ENCODE measurements around the gene PHKB.
A peak's percentile ranks its signal among the peaks of the same experiment; 100 is the strongest.
"Not testable (repeated sequence)": the region's sequence is repeated elsewhere in the genome, so short reads cannot be mapped to it uniquely, and the experiment has no call there.

Gene PHKB

DNA sequence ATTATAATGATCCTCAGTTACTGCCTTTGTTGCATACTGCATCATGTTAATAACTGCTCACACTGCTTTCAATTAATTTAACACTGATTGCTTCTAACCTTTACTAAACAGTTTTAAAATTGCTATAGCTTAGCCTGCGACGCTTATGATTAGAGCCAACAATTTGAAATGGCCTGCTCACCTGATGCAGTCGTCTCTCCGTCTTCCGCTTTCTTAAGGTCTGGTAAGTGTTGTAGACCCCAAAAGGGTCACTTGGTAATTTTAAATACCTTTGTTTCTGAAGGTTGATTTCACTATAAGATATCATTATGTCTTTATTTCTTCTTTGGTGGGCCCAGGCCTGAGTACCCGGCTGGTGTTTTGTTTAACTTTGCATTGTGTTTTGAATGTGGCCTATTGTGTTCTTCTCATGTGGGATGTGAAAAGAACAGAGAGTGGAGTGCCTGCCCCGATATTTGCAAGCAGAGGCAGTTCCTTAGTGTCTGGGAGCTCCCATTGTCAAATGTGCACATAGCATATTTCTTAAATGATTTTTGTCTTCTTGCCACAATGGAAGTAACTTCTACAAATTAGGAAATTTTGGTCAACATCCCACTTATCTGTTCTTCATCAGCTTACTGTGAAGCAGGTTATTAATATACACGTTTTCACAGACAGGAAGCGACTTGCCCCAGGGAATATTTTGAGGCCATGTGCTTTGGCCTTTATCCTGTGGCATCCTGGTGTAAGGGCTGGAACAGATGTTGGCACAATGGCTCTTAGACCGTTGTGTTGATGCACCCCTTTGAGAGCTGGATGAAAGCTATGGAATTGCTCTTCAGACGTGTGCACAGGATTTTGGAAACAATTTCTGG, 2.9 kb downstream of the PHKB start:
- H3K27ac Mint-ChIP-seq = peak overlapping the region; percentile 63
- H3K36me3 Mint-ChIP-seq = peaks cover 5% of the 10 kb centered on the region
- no peaks in the 10 kb centered on the region for H3K9me3 Mint-ChIP-seq
- H3K4me3 Mint-ChIP-seq = peak overlapping the region; percentile 16
- no peaks in the 10 kb centered on the region for H3K27me3 Mint-ChIP-seq
- H3K4me1 Mint-ChIP-seq = peaks cover 82% of the 10 kb centered on the region

DNA sequence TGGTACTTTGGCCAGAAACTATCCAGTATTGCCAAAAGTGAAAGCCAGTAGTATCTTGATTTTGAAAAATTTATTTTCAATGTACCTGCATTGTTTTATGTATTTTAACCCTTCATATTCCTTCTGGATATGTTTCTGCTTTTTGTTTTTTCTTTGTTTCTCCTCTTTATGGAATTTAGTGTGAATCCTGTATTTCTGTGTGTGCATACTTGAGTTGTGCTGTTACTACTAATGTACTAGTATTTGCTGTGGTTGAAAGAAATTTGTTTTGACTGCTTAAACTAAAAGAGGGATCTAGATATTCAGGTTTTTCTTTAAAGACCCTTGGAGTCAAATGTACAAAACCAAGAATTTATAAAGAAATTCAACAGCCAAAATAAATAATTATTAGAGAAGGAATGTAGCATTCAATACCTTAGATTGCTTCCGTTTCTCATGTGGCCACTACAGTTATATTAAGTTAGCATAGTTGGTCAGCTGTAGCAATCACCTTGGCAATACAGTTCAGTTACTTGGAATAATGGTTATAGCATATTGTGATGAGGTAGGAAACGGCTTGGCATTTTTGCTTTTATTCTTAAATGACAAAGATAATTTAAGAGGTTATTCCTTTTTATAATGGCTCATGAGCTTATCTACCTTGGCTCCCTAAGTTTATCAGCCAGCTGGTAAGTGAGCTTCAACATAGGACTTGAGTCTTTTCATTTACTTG, 4.9 kb downstream of the PHKB start:
- H3K27ac Mint-ChIP-seq = no peak overlapping the region
- no peaks in the 10 kb centered on the region for H3K27me3 Mint-ChIP-seq
- H3K36me3 Mint-ChIP-seq = peaks cover 9% of the 10 kb centered on the region
- H3K4me1 Mint-ChIP-seq = peaks cover 80% of the 10 kb centered on the region
- H3K9me3 Mint-ChIP-seq = no peaks in the 10 kb centered on the region
- H3K4me3 Mint-ChIP-seq = no peak overlapping the region

GRCh38 chr16:47467501-47467900, 6.4 kb downstream of the PHKB start:
- H3K4me1 Mint-ChIP-seq = peaks cover 72% of the 10 kb centered on the region
- H3K27ac Mint-ChIP-seq = no peak overlapping the region

DNA sequence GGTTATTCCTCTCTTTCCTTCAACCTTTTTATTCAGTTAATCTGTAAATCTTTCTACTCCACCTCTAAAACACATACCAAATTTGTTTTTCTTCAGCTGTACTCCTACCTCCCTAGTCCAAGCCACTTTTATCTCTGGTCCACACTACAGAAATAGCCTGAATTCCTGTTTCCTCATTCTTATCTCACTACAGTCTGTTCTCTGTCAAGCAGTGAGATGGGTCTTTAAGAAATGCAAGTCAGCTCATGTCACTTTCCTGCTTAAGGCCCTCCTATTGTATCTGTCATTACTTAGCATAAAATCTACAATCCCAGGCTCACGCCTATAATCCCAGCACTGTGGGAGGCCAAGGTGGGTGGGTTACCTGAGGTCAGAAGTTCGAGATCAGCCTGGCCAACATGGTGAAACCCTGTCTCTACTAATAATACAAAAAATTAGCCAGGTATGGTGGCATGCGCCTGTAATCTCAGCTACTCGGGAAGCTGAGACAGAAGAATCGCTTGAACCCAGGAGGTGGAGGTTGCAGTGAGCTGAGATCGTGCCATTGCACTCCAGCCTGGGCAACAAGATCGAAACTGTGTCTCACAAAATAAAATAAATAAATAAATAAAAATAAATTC, 7.0 kb downstream of the PHKB start:
- not testable (repeated sequence) for H3K4me3 Mint-ChIP-seq, H3K9me3 Mint-ChIP-seq, H3K27ac Mint-ChIP-seq, H3K27me3 Mint-ChIP-seq
- H3K36me3 Mint-ChIP-seq = peaks cover 11% of the 10 kb centered on the region
- peaks cover 66% of the 10 kb centered on the region for H3K4me1 Mint-ChIP-seq

More at GRCh38 chr16:47467501-47467900, 6.4 kb downstream of the PHKB start:
- peaks cover 11% of the 10 kb centered on the region for H3K36me3 Mint-ChIP-seq
- H3K4me3 Mint-ChIP-seq = no peak overlapping the region
- no peaks in the 10 kb centered on the region for H3K9me3 Mint-ChIP-seq
- H3K27me3 Mint-ChIP-seq = no peaks in the 10 kb centered on the region

DNA sequence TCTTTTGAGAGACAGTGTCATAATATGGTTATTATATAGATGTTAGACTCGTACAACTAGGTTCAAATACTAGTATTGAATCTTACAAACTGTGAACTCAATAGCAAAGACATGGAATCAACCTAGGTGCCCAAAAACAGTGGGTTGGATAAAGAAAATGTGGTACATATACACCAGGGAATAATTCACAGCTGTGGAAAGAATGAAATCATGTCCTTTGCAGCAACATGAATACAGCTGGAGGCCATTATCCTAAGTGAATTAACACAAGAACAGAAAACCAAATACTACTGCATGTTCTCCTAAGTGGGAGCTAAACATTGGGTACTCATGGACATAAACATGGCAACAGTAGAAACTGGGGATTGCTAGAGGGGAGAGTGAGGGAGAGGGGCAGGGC, 8.1 kb downstream of the PHKB start:
- H3K4me3 Mint-ChIP-seq = no peak overlapping the region
- H3K36me3 Mint-ChIP-seq = peaks cover 11% of the 10 kb centered on the region
- H3K27me3 Mint-ChIP-seq = no peaks in the 10 kb centered on the region
- H3K4me1 Mint-ChIP-seq = peaks cover 55% of the 10 kb centered on the region
- no peaks in the 10 kb centered on the region for H3K9me3 Mint-ChIP-seq
- H3K27ac Mint-ChIP-seq = peak overlapping the region; percentile 56

DNA sequence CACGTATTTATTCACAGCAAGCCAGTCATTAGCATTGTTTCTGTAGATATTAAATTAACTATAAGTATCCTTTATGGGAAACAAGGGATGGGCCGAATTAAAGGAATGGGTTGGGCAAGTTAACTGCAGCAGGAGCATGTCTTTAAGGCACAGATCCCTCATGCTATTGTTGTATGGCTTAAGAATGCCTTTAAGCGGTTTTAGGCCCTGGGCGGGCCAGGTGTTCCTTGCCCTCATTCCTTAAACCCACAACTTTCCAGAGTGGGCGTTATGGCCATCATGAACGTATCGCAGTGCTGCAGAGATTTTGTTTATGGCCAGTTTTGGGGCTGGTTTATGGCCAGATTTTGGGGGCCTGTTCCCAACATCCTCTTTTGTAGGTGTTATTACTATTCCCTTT, 9.1 kb downstream of the PHKB start:
- H3K9me3 Mint-ChIP-seq = no peaks in the 10 kb centered on the region
- peaks cover 51% of the 10 kb centered on the region for H3K4me1 Mint-ChIP-seq
- no peak overlapping the region for H3K27ac Mint-ChIP-seq
- H3K36me3 Mint-ChIP-seq = peaks cover 11% of the 10 kb centered on the region
- no peak overlapping the region for H3K4me3 Mint-ChIP-seq
- H3K27me3 Mint-ChIP-seq = no peaks in the 10 kb centered on the region

- no peaks in the 10 kb centered on the region for H3K9me3 Mint-ChIP-seq
- H3K36me3 Mint-ChIP-seq = peaks cover 11% of the 10 kb centered on the region
- H3K27me3 Mint-ChIP-seq = no peaks in the 10 kb centered on the region
- H3K4me3 Mint-ChIP-seq = no peak overlapping the region
- H3K4me1 Mint-ChIP-seq = peaks cover 46% of the 10 kb centered on the region
- no peak overlapping the region for H3K27ac Mint-ChIP-seq
These were observed 9.7 kb downstream of the PHKB start for GRCh38 chr16:47470810-47471209.

DNA sequence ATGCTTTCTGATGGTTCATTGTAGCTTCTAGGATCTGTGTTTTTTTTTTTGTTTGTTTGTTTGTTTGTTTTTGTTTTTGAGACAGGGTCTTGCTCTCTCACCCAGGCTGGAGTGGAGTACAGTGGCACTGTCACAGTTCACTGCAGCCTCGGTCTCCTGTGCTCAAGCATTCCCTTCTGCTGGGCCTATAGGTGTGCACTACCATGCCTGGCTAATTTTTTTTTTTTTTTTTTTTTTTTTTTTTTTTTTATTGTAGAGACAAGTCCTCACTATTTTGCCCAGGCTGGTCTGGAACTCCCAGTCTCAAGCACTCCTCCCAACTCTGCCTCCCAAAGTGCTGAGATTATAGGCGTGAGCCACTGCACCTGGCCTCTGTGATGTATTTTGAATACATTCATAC, 11.9 kb downstream of the PHKB start:
- not testable (repeated sequence) for H3K27ac Mint-ChIP-seq, H3K9me3 Mint-ChIP-seq, H3K4me3 Mint-ChIP-seq, H3K27me3 Mint-ChIP-seq
- Mint-ChIP-seq H3K4me1 (peaks cover 31% of the 10 kb centered on the region), H3K36me3 (peaks cover 13% of the 10 kb centered on the region)

DNA sequence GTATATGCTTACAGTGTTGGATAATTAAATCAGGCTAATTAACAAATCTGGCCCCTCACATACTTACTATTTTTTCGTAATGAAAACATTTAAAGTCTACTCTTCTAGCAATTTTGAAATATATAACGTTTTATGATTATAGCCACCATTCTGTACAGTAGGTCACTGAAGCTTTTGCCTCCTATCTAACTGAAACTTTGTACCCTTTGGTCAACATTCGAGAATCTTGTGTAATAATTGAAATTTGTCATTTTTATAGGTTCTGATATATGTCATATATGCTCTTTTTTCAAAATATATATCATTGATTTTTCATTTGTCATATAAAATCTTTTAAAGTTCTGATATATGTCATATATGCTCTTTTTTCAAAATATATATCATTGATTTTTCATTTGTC, 12.7 kb downstream of the PHKB start:
- Mint-ChIP-seq H3K9me3 (no peaks in the 10 kb centered on the region), H3K4me1 (peaks cover 28% of the 10 kb centered on the region), H3K36me3 (peaks cover 11% of the 10 kb centered on the region), H3K27ac (no peak overlapping the region), H3K4me3 (no peak overlapping the region), H3K27me3 (no peaks in the 10 kb centered on the region)

- no peaks in the 10 kb centered on the region for H3K27me3 Mint-ChIP-seq
- no peak overlapping the region for H3K27ac Mint-ChIP-seq
- no peaks in the 10 kb centered on the region for H3K9me3 Mint-ChIP-seq
- H3K4me1 Mint-ChIP-seq = peaks cover 33% of the 10 kb centered on the region
- H3K4me3 Mint-ChIP-seq = no peak overlapping the region
- peaks cover 13% of the 10 kb centered on the region for H3K36me3 Mint-ChIP-seq
These were observed 14.7 kb downstream of the PHKB start for GRCh38 chr16:47475786-47476185.

GRCh38 chr16:47476654-47477345, 15.7 kb downstream of the PHKB start:
- no peak overlapping the region for H3K27ac Mint-ChIP-seq
- no peaks in the 10 kb centered on the region for H3K27me3 Mint-ChIP-seq
- no peaks in the 10 kb centered on the region for H3K9me3 Mint-ChIP-seq
- H3K36me3 Mint-ChIP-seq = peaks cover 9% of the 10 kb centered on the region
- H3K4me1 Mint-ChIP-seq = peaks cover 38% of the 10 kb centered on the region
- no peak overlapping the region for H3K4me3 Mint-ChIP-seq

DNA sequence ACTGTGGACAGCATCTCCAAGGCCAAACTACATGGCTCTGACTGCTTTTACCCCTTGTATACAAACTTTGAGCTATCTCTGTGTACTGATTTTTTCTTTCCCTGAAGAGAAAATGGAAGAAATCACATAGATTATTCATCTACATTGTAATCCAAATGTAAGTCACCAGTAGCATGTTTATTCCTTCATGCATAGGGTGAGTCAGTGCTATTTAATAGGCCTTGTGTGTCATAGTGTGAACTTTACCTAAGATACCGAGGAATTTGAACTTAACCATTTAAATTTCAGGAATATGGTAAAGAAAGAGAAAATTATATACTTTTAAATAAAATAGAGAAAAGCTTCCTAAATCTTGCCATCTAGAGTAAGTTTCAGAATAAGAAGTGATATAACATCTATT, 16.5 kb downstream of the PHKB start:
- Mint-ChIP-seq H3K4me3 (no peak overlapping the region), H3K4me1 (peaks cover 41% of the 10 kb centered on the region), H3K9me3 (no peaks in the 10 kb centered on the region), H3K27me3 (no peaks in the 10 kb centered on the region), H3K27ac (no peak overlapping the region), H3K36me3 (peaks cover 11% of the 10 kb centered on the region)

DNA sequence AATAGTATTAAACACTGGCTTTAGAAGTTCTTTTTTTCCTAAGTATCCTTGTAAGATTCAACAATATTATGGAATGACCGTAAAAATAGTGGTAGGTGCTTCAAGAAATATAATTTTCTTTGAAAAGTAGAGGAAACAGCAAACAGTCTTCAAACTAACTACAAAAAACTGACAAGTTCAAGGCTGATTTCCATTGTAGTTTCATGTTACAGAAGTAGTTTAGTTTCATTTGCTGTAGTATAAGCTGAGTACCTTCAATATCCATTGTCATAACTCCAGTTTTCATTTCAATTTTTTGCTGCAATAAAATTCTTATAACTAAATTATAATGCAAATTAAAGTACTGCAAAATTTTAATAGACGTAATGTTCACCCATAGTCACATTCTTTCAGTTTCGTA, 19.3 kb downstream of the PHKB start:
- H3K27me3 Mint-ChIP-seq = no peaks in the 10 kb centered on the region
- H3K4me3 Mint-ChIP-seq = no peak overlapping the region
- peaks cover 15% of the 10 kb centered on the region for H3K36me3 Mint-ChIP-seq
- peaks cover 57% of the 10 kb centered on the region for H3K4me1 Mint-ChIP-seq
- no peak overlapping the region for H3K27ac Mint-ChIP-seq
- H3K9me3 Mint-ChIP-seq = no peaks in the 10 kb centered on the region

DNA sequence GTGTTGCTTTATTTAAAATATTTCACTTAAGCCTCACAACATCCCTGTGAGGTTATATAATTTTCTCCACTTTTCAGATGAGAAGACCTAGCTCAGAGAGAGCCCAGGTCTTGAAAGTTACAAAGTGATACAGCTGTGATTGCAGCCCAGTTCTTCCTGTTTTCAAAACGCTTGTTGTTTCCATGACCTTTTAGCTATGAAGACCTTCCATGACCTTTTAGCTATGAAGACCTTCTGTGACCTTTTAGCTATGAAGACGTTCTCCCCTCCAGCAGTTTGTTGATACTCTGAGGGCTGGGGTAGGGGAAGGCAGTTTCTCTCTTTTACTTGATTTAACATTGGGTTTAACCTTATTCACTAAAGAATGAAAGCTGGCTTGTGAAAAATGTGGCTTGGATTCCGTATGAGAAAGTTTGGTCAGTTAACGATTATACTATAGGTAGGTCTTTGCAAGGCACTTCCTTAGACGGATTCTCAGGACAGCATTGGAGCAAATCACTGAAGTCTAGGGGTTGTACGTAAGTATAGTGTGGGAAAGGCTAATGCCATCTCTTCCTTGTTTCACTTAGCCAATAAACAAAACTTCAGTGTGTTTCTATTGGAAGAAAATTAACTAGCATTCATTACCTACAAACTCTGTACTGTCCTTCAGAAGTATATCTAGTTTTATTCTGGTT, 20.7 kb downstream of the PHKB start:
- no peaks in the 10 kb centered on the region for H3K27me3 Mint-ChIP-seq
- H3K36me3 Mint-ChIP-seq = peaks cover 22% of the 10 kb centered on the region
- H3K4me1 Mint-ChIP-seq = peaks cover 58% of the 10 kb centered on the region
- no peaks in the 10 kb centered on the region for H3K9me3 Mint-ChIP-seq
- no peak overlapping the region for H3K4me3 Mint-ChIP-seq
- no peak overlapping the region for H3K27ac Mint-ChIP-seq

- Mint-ChIP-seq H3K4me3 (no peak overlapping the region), H3K4me1 (peaks cover 53% of the 10 kb centered on the region), H3K27me3 (no peaks in the 10 kb centered on the region), H3K9me3 (no peaks in the 10 kb centered on the region), H3K27ac (no peak overlapping the region), H3K36me3 (peaks cover 33% of the 10 kb centered on the region)
These were observed 22.5 kb downstream of the PHKB start for GRCh38 chr16:47483616-47484015.
